Measurements from ENCODE around the gene PROSER2. TPM values are rescaled to one million over a fixed set of nuclear protein-coding genes. Genes with fewer than 3 reads are reported as not detected.

The PROSER2 gene
- total and polyA plus RNA-seq, 2 donors (not counting 3 experiments of a cell fraction or from before 2014, with no cell fraction given) = 5.9 to 22.6 TPM

- Histone ChIP-seq H3K9ac (replicated peaks; ENCODE audit: extremely low read depth, insufficient read depth, low read length) (no peak overlapping the region), H3K36me3 (ENCODE audit: control insufficient read depth in 2 of 2, extremely low read depth in 1 of 2, insufficient read depth in 2 of 2, low read length in 2 of 2) (no peaks in the 10 kb centered on the region), H2AFZ (ENCODE audit: low read depth, low read length) (no peak overlapping the region), H3K4me2 (ENCODE audit: insufficient read depth, low read length) (no peak overlapping the region), H3K79me2 (ENCODE audit: control insufficient read depth, insufficient read depth, low read length) (no peaks in the 10 kb centered on the region), H3K9me1 (replicated peaks; ENCODE audit: control insufficient read depth, extremely low read depth, insufficient read depth, low read length) (no peaks in the 10 kb centered on the region), H3K4me1 (ENCODE audit: control insufficient read depth, extremely low read depth, insufficient read depth, low read length) (peaks cover 22% of the 10 kb centered on the region), H3K27me3 (ENCODE audit: control insufficient read depth in 2 of 2, insufficient read depth in 2 of 2, low read length in 2 of 2) (no peaks in the 10 kb centered on the region), H3K27ac (ENCODE audit: insufficient read depth, low read depth, low read length) (no peak overlapping the region), H3K4me3 (replicated peaks in 1 of 3; ENCODE audit: insufficient read depth in 1 of 3, low read depth in 1 of 3, low read length in 3 of 3) (no peak overlapping the region), H3K9me3 (replicated peaks; ENCODE audit: control insufficient read depth, insufficient read depth, low read length) (no peaks in the 10 kb centered on the region), H4K20me1 (replicated peaks; ENCODE audit: control insufficient read depth, extremely low read depth, insufficient read depth, low read length) (no peaks in the 10 kb centered on the region)
- DNase-seq (ENCODE audit: low read depth, low spot score) (no peak), FAIRE-seq (no peak)
- dilution Hi-C loops (cut with MboI; ENCODE audit: extremely low pct_ligation_motif_present, low sequenced_read_pairs) (no loop called here), intact Hi-C loops (cut with micrococcal nuclease) (loop anchor here (5.0 to 10.0 kb wide), 2 partner anchors 76 to 398 kb away; partner anchors contain the start of genes CDC123 and NUDT5)
- no TSS peak for BruUV-seq (replicated peaks)
- TF ChIP-seq GATA2 (IDR thresholded peaks at IDR 0.05; ENCODE audit: insufficient read depth, insufficient read length, low read depth, low read length) (no peak), POLR2AphosphoS5 (IDR thresholded peaks at IDR 0.05; ENCODE audit: insufficient read depth, low read depth, low read length) (no peak), CTCF (IDR thresholded peaks at IDR 0.05; ENCODE audit: extremely low read depth in 1 of 2, insufficient read depth in 1 of 2, low read depth in 1 of 2, low read length in 2 of 2) (no peak), JUN (IDR thresholded peaks at IDR 0.05; ENCODE audit: borderline replicate concordance, insufficient read depth, insufficient read length, low read depth) (no peak)
- TF ChIP-seq, protein P1, sequence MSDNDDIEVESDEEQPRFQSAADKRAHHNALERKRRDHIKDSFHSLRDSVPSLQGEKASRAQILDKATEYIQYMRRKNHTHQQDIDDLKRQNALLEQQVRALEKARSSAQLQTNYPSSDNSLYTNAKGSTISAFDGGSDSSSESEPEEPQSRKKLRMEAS (IDR thresholded peaks at IDR 0.05; ENCODE audit: insufficient read depth, insufficient read length) = no peak
- POLR2A ChIA-PET = no interaction called here
- CTCF ChIA-PET = interaction anchor here (0.7 to 1.8 kb wide), 6 partner anchors 14 to 1304 kb away, joined by 3 to 14 read pairs (median 4); partner anchors contain the start of gene OPTN
These were observed 26.7 kb upstream of the PROSER2 start for GRCh38 chr10:11796474-11796873.
